ENCODE measurements around the gene ZNF384.

ZNF384 gene

DNA sequence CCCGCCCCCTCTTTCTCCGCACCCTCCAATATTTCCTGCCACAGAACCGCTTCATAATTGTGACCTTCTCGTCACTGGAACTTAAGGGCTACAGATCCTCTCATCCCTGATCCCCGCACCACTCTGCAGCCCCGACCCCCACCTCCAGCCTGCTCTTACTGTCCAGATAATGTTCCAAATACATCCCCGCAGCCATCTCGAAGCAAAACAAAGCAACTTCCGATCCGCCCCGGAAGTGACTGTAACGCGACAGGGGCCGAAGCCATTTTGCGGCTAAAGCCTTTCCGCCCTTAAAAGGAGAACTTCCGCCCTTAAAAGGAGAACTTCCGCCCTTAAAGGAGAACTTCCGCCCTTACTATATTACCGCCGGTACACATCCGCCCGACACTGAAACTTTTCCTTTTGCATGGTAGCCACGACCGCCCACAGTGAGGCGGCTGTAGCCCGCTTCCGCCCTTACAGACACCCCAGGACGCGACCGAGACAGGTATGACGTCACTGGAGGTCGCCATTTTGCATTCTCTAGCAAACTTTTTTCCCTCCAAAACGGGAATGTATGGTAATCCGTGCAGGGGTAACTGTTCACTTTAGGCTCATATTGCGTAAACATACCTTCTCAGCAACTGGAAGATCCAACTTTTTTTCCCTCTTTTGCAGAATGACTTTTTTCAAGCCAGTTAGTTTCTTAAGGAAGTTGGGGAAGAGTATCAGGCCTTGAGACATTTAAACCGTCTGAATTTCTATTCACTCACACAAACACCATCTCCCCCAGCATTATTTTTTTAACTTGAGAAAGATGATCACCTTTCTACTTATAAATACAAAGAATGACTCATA lies 26.1 kb downstream of the ZNF384 start, which contains the start of gene ING4 (continued):
- TF ChIP-seq, protein P1, sequence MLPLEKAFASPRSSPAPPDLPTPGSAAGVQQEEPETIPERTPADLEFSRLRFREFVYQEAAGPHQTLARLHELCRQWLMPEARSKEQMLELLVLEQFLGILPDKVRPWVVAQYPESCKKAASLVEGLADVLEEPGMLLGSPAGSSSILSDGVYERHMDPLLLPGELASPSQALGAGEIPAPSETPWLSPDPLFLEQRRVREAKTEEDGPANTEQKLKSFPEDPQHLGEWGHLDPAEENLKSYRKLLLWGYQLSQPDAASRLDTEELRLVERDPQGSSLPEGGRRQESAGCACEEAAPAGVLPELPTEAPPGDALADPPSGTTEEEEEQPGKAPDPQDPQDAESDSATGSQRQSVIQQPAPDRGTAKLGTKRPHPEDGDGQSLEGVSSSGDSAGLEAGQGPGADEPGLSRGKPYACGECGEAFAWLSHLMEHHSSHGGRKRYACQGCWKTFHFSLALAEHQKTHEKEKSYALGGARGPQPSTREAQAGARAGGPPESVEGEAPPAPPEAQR (tag by site-specific recombination; IDR thresholded peaks at IDR 0.05): peak; percentile 37; the same call in 1 of the 2 replicates
- TF ChIP-seq, protein P2, sequence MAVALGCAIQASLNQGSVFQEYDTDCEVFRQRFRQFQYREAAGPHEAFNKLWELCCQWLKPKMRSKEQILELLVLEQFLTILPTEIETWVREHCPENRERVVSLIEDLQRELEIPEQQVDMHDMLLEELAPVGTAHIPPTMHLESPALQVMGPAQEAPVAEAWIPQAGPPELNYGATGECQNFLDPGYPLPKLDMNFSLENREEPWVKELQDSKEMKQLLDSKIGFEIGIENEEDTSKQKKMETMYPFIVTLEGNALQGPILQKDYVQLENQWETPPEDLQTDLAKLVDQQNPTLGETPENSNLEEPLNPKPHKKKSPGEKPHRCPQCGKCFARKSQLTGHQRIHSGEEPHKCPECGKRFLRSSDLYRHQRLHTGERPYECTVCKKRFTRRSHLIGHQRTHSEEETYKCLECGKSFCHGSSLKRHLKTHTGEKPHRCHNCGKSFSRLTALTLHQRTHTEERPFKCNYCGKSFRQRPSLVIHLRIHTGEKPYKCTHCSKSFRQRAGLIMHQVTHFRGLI (tag by site-specific recombination; IDR thresholded peaks at IDR 0.05): peak; percentile 17; the same call in 1 of the 2 replicates
- no peak; the same call in none of the 2 replicates for TF ChIP-seq ZNF2 (tag by site-specific recombination; IDR thresholded peaks at IDR 0.05)
- TF ChIP-seq ZNF121 (tag by site-specific recombination; IDR thresholded peaks at IDR 0.05): no peak
- no peak for TF ChIP-seq ZNF785 (tag by site-specific recombination; IDR thresholded peaks at IDR 0.05)
- peak; percentile 91 for TF ChIP-seq ZFHX2 (tag by site-specific recombination; conservative IDR thresholded peaks at IDR 0.05)
- no peak for TF ChIP-seq ZNF529 (tag by site-specific recombination; IDR thresholded peaks at IDR 0.05; ENCODE audit: insufficient replicate concordance)
- TF ChIP-seq, protein P3, sequence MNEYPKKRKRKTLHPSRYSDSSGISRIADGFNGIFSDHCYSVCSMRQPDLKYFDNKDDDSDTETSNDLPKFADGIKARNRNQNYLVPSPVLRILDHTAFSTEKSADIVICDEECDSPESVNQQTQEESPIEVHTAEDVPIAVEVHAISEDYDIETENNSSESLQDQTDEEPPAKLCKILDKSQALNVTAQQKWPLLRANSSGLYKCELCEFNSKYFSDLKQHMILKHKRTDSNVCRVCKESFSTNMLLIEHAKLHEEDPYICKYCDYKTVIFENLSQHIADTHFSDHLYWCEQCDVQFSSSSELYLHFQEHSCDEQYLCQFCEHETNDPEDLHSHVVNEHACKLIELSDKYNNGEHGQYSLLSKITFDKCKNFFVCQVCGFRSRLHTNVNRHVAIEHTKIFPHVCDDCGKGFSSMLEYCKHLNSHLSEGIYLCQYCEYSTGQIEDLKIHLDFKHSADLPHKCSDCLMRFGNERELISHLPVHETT (tag by site-specific recombination; IDR thresholded peaks at IDR 0.05): peak; percentile 95
- TF ChIP-seq ZNF677 (tag by site-specific recombination; IDR thresholded peaks at IDR 0.05): no peak
- peak; percentile 80 for TF ChIP-seq KLF1 (tag by site-specific recombination; IDR thresholded peaks at IDR 0.05)
- TF ChIP-seq ZNF701 (tag by site-specific recombination; IDR thresholded peaks at IDR 0.05): no peak
- TF ChIP-seq ZNF354C (tag by site-specific recombination; IDR thresholded peaks at IDR 0.05; ENCODE audit: borderline replicate concordance, low read depth): no peak
- no peak for TF ChIP-seq ZNF585B (tag by site-specific recombination; IDR thresholded peaks at IDR 0.05)
- peak; percentile 92 for TF ChIP-seq ZEB2 (tag by site-specific recombination; IDR thresholded peaks at IDR 0.05)
- TF ChIP-seq ZNF473 (tag by site-specific recombination; IDR thresholded peaks at IDR 0.05): no peak
- peak; percentile 73 for TF ChIP-seq ZIC2 (tag by site-specific recombination; IDR thresholded peaks at IDR 0.05)
- TF ChIP-seq, protein P4, sequence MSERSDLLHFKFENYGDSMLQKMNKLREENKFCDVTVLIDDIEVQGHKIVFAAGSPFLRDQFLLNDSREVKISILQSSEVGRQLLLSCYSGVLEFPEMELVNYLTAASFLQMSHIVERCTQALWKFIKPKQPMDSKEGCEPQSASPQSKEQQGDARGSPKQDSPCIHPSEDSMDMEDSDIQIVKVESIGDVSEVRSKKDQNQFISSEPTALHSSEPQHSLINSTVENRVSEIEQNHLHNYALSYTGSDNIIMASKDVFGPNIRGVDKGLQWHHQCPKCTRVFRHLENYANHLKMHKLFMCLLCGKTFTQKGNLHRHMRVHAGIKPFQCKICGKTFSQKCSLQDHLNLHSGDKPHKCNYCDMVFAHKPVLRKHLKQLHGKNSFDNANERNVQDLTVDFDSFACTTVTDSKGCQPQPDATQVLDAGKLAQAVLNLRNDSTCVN (tag by site-specific recombination; optimal IDR thresholded peaks at IDR 0.05): peak; percentile 52
- 0 out of 2 replicates have a peak, but pooled peaks have one; percentile 62 for TF ChIP-seq HOXD13 (CRISPR knock-in tag; IDR thresholded peaks at IDR 0.05; ENCODE audit: borderline replicate concordance)
- TF ChIP-seq, protein P5, sequence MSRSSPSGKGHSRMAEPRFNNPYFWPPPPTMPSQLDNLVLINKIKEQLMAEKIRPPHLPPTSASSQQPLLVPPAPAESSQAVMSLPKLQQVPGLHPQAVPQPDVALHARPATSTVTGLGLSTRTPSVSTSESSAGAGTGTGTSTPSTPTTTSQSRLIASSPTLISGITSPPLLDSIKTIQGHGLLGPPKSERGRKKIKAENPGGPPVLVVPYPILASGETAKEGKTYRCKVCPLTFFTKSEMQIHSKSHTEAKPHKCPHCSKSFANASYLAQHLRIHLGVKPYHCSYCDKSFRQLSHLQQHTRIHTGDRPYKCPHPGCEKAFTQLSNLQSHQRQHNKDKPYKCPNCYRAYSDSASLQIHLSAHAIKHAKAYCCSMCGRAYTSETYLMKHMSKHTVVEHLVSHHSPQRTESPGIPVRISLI (tag by site-specific recombination; IDR thresholded peaks at IDR 0.05): peak; percentile 97
- TF ChIP-seq, protein P6, sequence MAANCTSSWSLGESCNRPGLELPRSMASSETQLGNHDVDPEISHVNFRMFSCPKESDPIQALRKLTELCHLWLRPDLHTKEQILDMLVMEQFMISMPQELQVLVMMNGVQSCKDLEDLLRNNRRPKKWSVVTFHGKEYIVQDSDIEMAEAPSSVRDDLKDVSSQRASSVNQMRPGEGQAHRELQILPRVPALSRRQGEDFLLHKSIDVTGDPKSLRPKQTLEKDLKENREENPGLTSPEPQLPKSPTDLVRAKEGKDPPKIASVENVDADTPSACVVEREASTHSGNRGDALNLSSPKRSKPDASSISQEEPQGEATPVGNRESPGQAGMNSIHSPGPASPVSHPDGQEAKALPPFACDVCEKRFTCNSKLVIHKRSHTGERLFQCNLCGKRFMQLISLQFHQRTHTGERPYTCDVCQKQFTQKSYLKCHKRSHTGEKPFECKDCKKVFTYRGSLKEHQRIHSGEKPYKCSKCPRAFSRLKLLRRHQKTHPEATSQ (tag by site-specific recombination; IDR thresholded peaks at IDR 0.05): no peak
- TF ChIP-seq ZNF426 (tag by site-specific recombination; IDR thresholded peaks at IDR 0.05): no peak
- peak; percentile 100 for TF ChIP-seq ZBTB8A (tag by site-specific recombination; IDR thresholded peaks at IDR 0.05)
- TF ChIP-seq ZNF214 (tag by site-specific recombination; IDR thresholded peaks at IDR 0.05; ENCODE audit: borderline replicate concordance): no peak
- TF ChIP-seq ZNF394 (tag by site-specific recombination; IDR thresholded peaks at IDR 0.05; ENCODE audit: borderline replicate concordance): peak; percentile 74
- peak; percentile 99 for TF ChIP-seq ZXDB (tag by site-specific recombination; IDR thresholded peaks at IDR 0.05)
- 0 out of 2 replicates have a peak, but pooled peaks have one; percentile 52 for TF ChIP-seq HOXC10 (CRISPR knock-in tag; IDR thresholded peaks at IDR 0.05)
- TF ChIP-seq MYNN (tag by site-specific recombination; IDR thresholded peaks at IDR 0.05; ENCODE audit: borderline replicate concordance): no peak
- TF ChIP-seq ZNF837 (tag by site-specific recombination; IDR thresholded peaks at IDR 0.05): no peak
- no peak for TF ChIP-seq ZFP37 (tag by site-specific recombination; IDR thresholded peaks at IDR 0.05)
- TF ChIP-seq ZNF146 (tag by site-specific recombination; IDR thresholded peaks at IDR 0.05): peak; percentile 82
- TF ChIP-seq ZNF501 (tag by site-specific recombination; IDR thresholded peaks at IDR 0.05): peak; percentile 75
- peak; percentile 99 for TF ChIP-seq SP2 (tag by site-specific recombination; IDR thresholded peaks at IDR 0.05)
- no peak for TF ChIP-seq ZNF654 (tag by site-specific recombination; IDR thresholded peaks at IDR 0.05; ENCODE audit: low read depth)
